Liver (tissue), 3 donors: ENCODE results near the gene AGT.

Experiments
- CTCF ChIP-seq: fragments of 150-350 bp; IDR thresholded peaks from 2 replicates; pipeline ENCODE4 v1.5.1; 2017; ENCODE audit warnings: improper control_type of control experiment, low read depth, low read length; ENCODE audit not compliant: missing input control
- EGR1 ChIP-seq, 2 donors: IDR thresholded peaks; 2 replicates each; pipeline ENCODE4 v1.6.1; 2016 to 2018; ENCODE audit warnings: antibody characterized with exemption in 2 of 2, low read depth in 2 of 2
- GABPA ChIP-seq, 2 donors: IDR thresholded peaks in 1 of 2; conservative IDR thresholded peaks in 1 of 2; 2 replicates each; pipeline ENCODE4 v1.6.1; 2016; ENCODE audit warnings: antibody characterized with exemption in 2 of 2, mild to moderate bottlenecking in 1 of 2, moderate library complexity in 1 of 2
- HNF4G ChIP-seq: IDR thresholded peaks from 2 replicates; pipeline ENCODE4 v1.6.1; 2016; ENCODE audit warnings: antibody characterized with exemption
- JUND ChIP-seq, 2 donors: IDR thresholded peaks; 2 replicates each; pipeline ENCODE4 v1.6.1; 2016; ENCODE audit warnings: antibody characterized with exemption in 2 of 2
- MAX ChIP-seq: IDR thresholded peaks from 2 replicates; pipeline ENCODE4 v1.6.1; 2016; ENCODE audit warnings: antibody characterized with exemption
- RAD21 ChIP-seq, 2 donors: IDR thresholded peaks; 2 replicates each; pipeline ENCODE4 v1.6.1; 2016; ENCODE audit warnings: antibody characterized with exemption in 2 of 2, mild to moderate bottlenecking in 2 of 2
- REST ChIP-seq: IDR thresholded peaks from 2 replicates; pipeline ENCODE4 v1.6.1; 2016; ENCODE audit warnings: antibody characterized with exemption, mild to moderate bottlenecking
- RXRA ChIP-seq, 2 donors: IDR thresholded peaks; 2 replicates each; pipeline ENCODE4 v1.6.1; 2017 to 2018; ENCODE audit warnings: antibody characterized with exemption in 2 of 2, mild to moderate bottlenecking in 1 of 2
- YY1 ChIP-seq: IDR thresholded peaks from 2 replicates; pipeline ENCODE4 v1.6.1; 2016; ENCODE audit warnings: antibody characterized with exemption, mild to moderate bottlenecking
- donor health status: healthy.
- donor health status: healthy.

- no peak for TF ChIP-seq CTCF
- TF ChIP-seq GABPA (IDR thresholded peaks at IDR 0.05 in 1 of 2, conservative IDR thresholded peaks at IDR 0.05 in 1 of 2), result no peak
- no peak for TF ChIP-seq JUND (IDR thresholded peaks at IDR 0.05)
- no peak for TF ChIP-seq REST
- no peak for TF ChIP-seq MAX
- TF ChIP-seq RAD21 (IDR thresholded peaks at IDR 0.05), result no peak
- TF ChIP-seq RXRA (IDR thresholded peaks at IDR 0.05), result no peak
- no peak for TF ChIP-seq EGR1 (IDR thresholded peaks at IDR 0.05; ENCODE audit: low read depth in 2 of 2)
- no peak for TF ChIP-seq YY1
- TF ChIP-seq HNF4G, result no peak
Observed at GRCh38 chr1:230739564-230740290, 25.8 kb upstream of the AGT start.
